Measurements from ENCODE around the gene C11orf87. TPM values are rescaled to one million over a fixed set of nuclear protein-coding genes. Genes with fewer than 3 reads are reported as not detected.

Gene C11orf87
- not detected for total RNA-seq

DNA sequence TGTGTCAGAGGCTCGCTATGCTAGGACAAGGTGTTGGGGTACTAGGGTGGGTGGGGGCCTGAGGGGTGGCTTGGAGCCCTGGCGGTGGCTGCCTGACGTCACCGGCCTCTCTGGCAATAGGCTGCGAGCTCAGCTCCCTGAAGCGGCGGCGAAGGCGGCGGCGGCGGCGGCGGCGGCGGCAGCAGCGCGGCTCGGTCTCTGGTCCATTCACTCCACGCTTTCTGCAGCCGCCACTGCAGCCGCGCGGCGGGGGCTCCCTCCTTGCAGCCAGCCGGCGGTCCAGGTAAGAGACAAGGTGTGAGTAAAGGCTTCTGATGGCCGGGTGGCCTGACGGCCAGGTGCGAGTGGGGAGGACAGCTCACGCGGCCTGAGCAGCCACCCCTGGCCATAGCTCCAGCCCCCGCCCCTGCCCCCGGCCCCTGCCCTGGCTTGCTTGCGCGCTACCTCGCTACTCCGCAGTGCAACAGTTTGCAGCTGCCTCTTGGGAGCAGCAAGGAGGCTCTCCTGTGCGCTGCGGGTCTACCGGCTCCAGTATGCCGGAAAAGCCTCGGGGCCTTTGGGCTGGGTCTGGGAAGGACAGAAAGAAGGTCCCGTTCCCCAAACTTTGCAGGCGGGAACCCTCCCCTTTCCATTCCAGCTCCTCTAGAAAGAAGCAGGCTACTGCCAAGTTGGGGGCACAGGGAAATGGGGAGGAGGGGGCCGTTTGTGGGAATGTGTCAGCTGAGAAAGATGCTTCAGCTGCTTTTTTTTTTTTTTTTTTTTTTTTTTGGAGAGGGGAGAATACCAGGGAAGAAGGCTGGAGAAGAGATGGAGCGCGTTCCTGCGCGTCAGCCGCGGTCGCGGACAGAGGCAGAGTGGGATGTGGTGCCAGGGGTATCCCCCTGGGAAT, at the start of gene C11orf87:
C11orf87 (plus strand) TSS at position 210 of the 889 bp plus-strand sequence. CDS start 1,444 bp downstream, outside the sequence.
- TF ChIP-seq POLR2A (IDR thresholded peaks at IDR 0.05): no peak
- TF ChIP-seq, protein P1, sequence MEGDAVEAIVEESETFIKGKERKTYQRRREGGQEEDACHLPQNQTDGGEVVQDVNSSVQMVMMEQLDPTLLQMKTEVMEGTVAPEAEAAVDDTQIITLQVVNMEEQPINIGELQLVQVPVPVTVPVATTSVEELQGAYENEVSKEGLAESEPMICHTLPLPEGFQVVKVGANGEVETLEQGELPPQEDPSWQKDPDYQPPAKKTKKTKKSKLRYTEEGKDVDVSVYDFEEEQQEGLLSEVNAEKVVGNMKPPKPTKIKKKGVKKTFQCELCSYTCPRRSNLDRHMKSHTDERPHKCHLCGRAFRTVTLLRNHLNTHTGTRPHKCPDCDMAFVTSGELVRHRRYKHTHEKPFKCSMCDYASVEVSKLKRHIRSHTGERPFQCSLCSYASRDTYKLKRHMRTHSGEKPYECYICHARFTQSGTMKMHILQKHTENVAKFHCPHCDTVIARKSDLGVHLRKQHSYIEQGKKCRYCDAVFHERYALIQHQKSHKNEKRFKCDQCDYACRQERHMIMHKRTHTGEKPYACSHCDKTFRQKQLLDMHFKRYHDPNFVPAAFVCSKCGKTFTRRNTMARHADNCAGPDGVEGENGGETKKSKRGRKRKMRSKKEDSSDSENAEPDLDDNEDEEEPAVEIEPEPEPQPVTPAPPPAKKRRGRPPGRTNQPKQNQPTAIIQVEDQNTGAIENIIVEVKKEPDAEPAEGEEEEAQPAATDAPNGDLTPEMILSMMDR (IDR thresholded peaks at IDR 0.05): no peak
- Histone ChIP-seq H3K27me3 (peaks cover 0 to 5% of the 10 kb centered on the region in 2 donors), H3K27ac (no peak within 1 kb of the TSS), H3K4me3 (no peak within 1 kb of the TSS), H3K4me1 (no peaks in the 10 kb centered on the region), H3K36me3 (no peaks in the 10 kb centered on the region), H3K9me3 (no peaks in the 10 kb centered on the region)
- DNase-seq: no peak

DNA sequence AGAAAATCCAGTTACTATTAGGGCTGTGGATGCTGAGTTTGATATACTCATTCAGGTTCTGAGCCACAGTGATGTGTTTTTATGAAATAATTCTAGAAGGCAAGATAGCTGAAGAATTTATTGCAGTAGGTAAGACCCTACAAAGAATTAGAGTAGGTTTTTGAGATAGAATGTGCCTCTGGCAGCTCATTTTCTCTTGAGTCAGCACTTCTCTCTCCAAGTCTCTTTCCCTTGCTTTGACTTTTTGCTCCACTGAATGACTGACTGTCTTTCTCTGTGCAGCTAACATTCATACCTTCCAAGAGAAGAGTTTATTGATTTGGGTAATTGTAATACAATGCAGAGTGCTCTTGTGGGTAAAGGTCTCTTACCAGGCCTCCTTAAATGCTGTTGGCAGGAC, 48.0 kb upstream of the C11orf87 start:
- Histone ChIP-seq H3K27me3 (no peaks in the 10 kb centered on the region), H3K9me3 (peaks cover 0 to 5% (median 0%) of the 10 kb centered on the region in 4 donors), H3K27ac (no peak overlapping the region), H3K4me3 (no peak overlapping the region), H3K4me1 (no peaks in the 10 kb centered on the region), H3K36me3 (no peaks in the 10 kb centered on the region)
- no peak for TF ChIP-seq POLR2A (IDR thresholded peaks at IDR 0.05)
- TF ChIP-seq, protein P1 (IDR thresholded peaks at IDR 0.05): no peak
- DNase-seq: no peak

DNA sequence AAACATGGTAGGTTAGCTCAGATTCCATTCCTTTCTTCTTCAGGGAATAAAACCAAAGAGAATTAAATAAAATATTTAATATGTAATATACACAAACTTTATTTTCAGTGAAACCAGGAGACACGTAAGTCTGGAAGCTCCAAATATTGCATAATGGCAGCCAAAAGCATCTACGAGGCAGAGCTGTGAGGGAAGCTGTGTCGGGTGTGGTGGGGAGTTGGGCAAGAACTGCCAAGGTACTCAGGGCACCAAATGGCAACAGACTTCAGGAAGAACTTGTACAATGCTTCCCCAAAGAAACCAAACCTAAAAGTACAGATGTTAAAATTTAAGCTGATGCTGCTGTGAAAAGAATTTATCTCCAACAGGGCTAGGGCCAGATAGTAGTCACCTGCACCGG, 47.5 kb upstream of the C11orf87 start:
- Histone ChIP-seq H3K4me1 (no peaks in the 10 kb centered on the region), H3K36me3 (no peaks in the 10 kb centered on the region), H3K9me3 (peaks cover 0 to 1% (median 0%) of the 10 kb centered on the region in 4 donors), H3K27me3 (no peaks in the 10 kb centered on the region), H3K27ac (no peak overlapping the region), H3K4me3 (no peak overlapping the region)
- no peak for TF ChIP-seq POLR2A (IDR thresholded peaks at IDR 0.05)
- TF ChIP-seq, protein P1 (IDR thresholded peaks at IDR 0.05): no peak
- DNase-seq: no peak

DNA sequence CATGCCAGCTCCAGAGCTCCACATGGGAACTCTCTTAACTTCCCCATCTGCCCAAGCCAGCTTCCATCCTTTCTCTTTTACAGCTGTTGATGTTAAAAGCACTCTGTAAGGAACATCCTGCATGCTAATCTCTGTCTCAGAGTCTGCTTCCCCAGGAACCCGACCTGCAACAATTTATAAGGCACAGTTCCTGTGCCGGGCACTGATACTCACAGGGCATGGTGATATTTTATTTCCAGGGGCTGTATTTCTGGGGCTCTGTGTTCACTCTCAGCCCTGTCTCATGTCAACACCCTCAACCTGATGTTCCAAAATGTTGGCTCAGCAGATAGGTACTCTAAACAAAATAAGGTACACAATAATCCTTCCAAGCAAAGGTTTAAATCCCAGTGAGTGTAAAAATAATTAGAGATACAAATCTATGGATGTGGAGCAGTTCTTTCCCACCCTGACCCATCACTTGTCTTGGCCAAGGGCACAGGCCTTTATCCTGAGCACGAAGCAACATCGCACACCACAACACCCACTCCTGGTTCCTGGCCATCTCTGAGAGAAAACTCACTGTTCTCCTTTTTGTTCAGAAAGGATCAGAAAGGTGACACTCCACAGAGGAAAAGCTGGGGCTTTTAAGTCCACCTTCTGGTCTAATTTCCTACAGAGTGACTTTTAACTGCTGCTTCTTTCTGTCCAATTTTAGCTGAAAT, 44.8 kb upstream of the C11orf87 start:
- DNase-seq: no peak
- Histone ChIP-seq H3K4me3 (no peak overlapping the region), H3K36me3 (no peaks in the 10 kb centered on the region), H3K9me3 (no peaks in the 10 kb centered on the region), H3K4me1 (no peaks in the 10 kb centered on the region), H3K27ac (no peak overlapping the region), H3K27me3 (no peaks in the 10 kb centered on the region)
- TF ChIP-seq POLR2A (IDR thresholded peaks at IDR 0.05): no peak
- TF ChIP-seq, protein P1 (IDR thresholded peaks at IDR 0.05): no peak

DNA sequence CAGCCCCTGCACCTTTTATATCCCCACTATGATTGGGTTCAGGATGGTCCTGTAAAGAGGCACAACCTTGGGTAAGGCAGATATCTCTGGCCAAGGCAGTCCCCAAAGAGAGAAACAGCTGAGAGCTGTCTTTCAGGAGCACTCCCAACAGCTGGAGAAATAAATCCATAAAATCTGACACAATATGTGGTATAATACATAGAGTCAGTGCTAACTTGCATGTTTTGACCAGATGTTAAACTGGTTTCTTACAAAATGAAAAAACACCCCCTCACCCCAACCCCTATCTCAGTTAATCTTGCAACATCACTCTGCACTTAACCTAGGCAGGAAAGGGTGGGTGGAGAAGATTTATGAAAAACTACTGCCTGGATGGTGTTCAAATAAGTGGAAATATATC, 44.0 kb upstream of the C11orf87 start:
- no peaks in the 10 kb centered on the region for H3K4me1 ChIP-seq
- TF ChIP-seq POLR2A (IDR thresholded peaks at IDR 0.05): no peak
- TF ChIP-seq, protein P1 (IDR thresholded peaks at IDR 0.05): no peak
- no peaks in the 10 kb centered on the region for H3K27me3 ChIP-seq
- H3K27ac ChIP-seq: no peak overlapping the region
- H3K4me3 ChIP-seq: no peak overlapping the region
- no peak for DNase-seq
- no peaks in the 10 kb centered on the region for H3K9me3 ChIP-seq
- H3K36me3 ChIP-seq: no peaks in the 10 kb centered on the region

Data from Peyer's patch (tissue), 4 donors.